GM19023 (cell line): ENCODE results near the gene ADAM12.
"Not testable (repeated sequence)": the region's sequence is repeated elsewhere in the genome, so short reads cannot be mapped to it uniquely, and the experiment has no call there.

ENCODE experiments used
- ATAC-seq: cut with Tn5 transposase; IDR thresholded peaks from one replicate; pipeline ENCODE4 v1.9.1; 2021; ENCODE audit warnings: mild to moderate bottlenecking, moderate library complexity; ENCODE audit not compliant: unreplicated experiment

Gene ADAM12

GRCh38 chr10:126066456-126066855 is 321.8 kb downstream of the ADAM12 start:
- ATAC-seq, result no peak

GRCh38 chr10:126065751-126066377 is 322.4 kb downstream of the ADAM12 start:
- no peak for ATAC-seq

- no peak for ATAC-seq
Observed at GRCh38 chr10:126064512-126064911, 323.8 kb downstream of the ADAM12 start.

GRCh38 chr10:126063353-126063791 is 324.9 kb downstream of the ADAM12 start:
- no peak for ATAC-seq

GRCh38 chr10:126062131-126063032 is 325.9 kb downstream of the ADAM12 start:
- ATAC-seq, result no peak

- no peak for ATAC-seq
Observed at GRCh38 chr10:126061526-126061925, 326.8 kb downstream of the ADAM12 start.

- ATAC-seq, result no peak
Observed at GRCh38 chr10:126060261-126060931, 327.9 kb downstream of the ADAM12 start.

- ATAC-seq, result no peak
Observed at GRCh38 chr10:126059076-126059826, 329.0 kb downstream of the ADAM12 start.

- no peak for ATAC-seq
Observed at GRCh38 chr10:126058507-126058906, 329.8 kb downstream of the ADAM12 start.

- no peak for ATAC-seq
Observed at GRCh38 chr10:126058104-126058503, 330.2 kb downstream of the ADAM12 start.

GRCh38 chr10:126057494-126057893 is 330.8 kb downstream of the ADAM12 start:
- no peak for ATAC-seq

GRCh38 chr10:126054191-126054590 is 334.1 kb downstream of the ADAM12 start:
- no peak for ATAC-seq

- ATAC-seq, result no peak
Observed at GRCh38 chr10:126052171-126052570, 336.1 kb downstream of the ADAM12 start.

- ATAC-seq, result no peak
Observed at GRCh38 chr10:126049759-126050700, 338.2 kb downstream of the ADAM12 start.

- not testable (repeated sequence) for ATAC-seq
Observed at GRCh38 chr10:126047749-126048148, 340.5 kb downstream of the ADAM12 start.

- ATAC-seq, result no peak
Observed at GRCh38 chr10:126046831-126047230, 341.4 kb downstream of the ADAM12 start.

GRCh38 chr10:126045861-126046260 is 342.4 kb downstream of the ADAM12 start:
- no peak for ATAC-seq

- no peak for ATAC-seq
Observed at GRCh38 chr10:126043389-126043788, 344.9 kb downstream of the ADAM12 start.

GRCh38 chr10:126042906-126043305 is 345.4 kb downstream of the ADAM12 start:
- ATAC-seq, result no peak

- no peak for ATAC-seq
Observed at GRCh38 chr10:126042354-126042753, 345.9 kb downstream of the ADAM12 start.
